DMS153 treated with DMSO at 0.1 percent for 48 hours (cell line): Measurements from ENCODE around the gene CXXC5.

Experiments used
- DNase-seq: peaks from one replicate; lab custom pipeline; 2025; ENCODE audit not compliant: unreplicated experiment; lab: John Stamatoyannopoulos, UW

Gene CXXC5

DNA sequence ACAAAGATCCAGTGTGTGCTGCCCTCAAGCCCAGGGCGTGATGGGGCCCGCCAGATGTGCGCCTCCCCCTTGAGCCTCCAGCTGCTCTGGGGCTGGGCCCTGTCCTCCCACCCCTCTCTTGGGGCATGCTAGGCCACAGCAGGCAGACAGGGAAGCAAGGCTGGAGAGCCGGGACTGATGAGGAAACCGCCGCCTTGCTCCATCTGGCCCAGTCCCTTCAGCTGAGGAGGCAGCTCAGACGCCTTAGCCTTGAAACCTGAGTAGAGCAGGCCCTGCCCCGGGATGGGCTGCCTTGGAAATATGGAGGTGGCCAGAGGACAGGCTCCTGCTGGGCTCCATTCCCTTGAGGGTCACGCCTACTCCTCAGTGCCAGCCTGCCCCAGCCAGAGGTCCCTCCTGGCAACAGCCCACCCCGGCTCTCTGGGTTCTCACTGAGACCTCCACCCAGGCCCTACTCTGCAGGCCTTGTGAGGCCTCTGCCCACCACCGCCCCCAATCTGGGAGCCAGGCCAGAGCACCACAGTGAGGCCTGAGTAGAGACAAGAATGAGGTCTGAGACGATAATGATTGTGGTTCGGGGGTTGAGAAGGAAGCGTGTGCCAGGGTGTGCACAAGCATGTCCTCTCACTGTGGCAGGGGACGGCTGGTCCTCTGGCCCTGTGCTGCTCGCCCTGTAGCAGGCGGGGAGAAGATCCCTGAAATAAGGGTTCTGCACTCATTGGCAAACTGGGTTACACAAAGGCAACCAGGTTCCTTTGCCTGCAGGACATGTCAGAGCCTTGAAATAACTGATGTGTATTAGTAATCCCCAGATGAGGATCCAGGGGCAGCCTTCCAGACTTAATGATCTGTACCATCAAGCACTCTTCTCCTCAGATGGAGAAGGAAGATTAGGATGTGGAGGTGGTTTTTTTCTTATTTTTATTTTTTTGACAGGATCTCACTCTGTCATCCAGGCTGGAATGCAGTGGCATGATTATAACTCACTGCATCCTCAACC is 30.9 kb downstream of the CXXC5 start:
- no peak for DNase-seq

DNA sequence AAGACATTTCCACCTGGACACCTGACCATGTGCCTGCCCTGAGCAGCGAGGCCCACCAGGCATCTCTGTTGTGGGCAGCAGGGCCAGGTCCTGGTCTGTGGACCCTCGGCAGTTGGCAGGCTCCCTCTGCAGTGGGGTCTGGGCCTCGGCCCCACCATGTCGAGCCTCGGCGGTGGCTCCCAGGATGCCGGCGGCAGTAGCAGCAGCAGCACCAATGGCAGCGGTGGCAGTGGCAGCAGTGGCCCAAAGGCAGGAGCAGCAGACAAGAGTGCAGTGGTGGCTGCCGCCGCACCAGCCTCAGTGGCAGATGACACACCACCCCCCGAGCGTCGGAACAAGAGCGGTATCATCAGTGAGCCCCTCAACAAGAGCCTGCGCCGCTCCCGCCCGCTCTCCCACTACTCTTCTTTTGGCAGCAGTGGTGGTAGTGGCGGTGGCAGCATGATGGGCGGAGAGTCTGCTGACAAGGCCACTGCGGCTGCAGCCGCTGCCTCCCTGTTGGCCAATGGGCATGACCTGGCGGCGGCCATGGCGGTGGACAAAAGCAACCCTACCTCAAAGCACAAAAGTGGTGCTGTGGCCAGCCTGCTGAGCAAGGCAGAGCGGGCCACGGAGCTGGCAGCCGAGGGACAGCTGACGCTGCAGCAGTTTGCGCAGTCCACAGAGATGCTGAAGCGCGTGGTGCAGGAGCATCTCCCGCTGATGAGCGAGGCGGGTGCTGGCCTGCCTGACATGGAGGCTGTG is 32.4 kb downstream of the CXXC5 start:
- DNase-seq: no peak

DNA sequence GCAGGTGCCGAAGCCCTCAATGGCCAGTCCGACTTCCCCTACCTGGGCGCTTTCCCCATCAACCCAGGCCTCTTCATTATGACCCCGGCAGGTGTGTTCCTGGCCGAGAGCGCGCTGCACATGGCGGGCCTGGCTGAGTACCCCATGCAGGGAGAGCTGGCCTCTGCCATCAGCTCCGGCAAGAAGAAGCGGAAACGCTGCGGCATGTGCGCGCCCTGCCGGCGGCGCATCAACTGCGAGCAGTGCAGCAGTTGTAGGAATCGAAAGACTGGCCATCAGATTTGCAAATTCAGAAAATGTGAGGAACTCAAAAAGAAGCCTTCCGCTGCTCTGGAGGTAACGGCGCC is 32.9 kb downstream of the CXXC5 start:
- no peak for DNase-seq

DNA sequence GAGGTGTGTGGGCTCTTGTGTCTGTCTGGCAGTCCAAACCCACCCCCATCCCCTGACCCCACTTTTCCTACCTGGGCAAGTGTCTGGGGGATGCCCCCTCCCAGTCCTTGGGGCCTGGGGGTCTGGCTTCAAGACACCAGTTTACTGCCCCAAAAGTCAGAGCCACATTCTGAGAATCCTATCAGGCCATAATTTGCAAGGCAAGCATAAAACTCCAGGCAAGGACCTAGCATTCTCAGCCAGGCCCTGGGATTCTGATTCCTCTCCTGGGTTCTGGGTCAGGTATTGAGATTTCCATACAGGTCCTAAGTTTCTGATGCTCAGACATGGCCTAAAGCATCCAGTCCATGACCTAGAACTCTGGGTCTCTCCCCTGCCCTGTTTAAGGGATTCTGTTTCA is 33.3 kb downstream of the CXXC5 start:
- DNase-seq: no peak

DNA sequence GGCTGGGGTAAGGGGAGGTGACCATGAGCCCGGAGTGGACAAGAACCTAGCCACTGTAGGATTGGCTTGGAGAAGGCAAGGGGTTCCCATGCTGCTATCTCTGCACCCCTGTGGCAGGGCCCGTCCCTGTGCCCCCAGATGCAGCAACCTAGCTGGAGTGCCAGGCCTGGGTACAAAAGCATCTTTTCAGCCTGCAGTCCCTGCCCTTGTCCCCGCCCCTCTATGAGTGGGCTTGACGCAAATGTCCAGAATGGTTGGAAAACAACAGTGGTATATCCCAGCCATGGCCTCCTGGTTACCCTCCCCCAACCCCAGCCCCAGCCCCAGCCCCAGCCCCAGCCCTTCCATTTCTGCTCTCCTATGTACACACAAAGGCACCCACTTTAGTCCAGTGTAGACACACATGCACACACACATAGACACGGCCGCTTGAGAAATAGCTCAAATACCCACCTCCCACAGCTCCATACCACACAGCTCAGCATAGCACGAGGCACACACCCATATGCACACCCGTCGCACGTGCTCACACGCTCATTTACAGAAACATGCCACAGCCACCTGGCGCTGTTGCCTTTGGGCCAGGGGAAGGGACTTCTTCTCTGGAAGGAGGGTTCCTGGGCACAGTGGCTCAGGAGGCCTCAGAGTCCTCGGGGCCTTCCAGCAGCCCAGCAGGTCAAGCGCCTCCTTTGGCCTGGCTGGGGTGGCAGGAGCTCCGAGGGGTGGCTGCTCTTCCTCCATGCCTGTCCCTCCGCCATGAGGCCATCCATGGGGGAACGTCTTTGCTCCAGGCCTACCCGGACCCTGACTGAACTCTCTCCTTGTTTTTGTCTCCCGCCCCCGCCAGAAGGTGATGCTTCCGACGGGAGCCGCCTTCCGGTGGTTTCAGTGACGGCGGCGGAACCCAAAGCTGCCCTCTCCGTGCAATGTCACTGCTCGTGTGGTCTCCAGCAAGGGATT is 34.1 kb downstream of the CXXC5 start:
- no peak for DNase-seq

DNA sequence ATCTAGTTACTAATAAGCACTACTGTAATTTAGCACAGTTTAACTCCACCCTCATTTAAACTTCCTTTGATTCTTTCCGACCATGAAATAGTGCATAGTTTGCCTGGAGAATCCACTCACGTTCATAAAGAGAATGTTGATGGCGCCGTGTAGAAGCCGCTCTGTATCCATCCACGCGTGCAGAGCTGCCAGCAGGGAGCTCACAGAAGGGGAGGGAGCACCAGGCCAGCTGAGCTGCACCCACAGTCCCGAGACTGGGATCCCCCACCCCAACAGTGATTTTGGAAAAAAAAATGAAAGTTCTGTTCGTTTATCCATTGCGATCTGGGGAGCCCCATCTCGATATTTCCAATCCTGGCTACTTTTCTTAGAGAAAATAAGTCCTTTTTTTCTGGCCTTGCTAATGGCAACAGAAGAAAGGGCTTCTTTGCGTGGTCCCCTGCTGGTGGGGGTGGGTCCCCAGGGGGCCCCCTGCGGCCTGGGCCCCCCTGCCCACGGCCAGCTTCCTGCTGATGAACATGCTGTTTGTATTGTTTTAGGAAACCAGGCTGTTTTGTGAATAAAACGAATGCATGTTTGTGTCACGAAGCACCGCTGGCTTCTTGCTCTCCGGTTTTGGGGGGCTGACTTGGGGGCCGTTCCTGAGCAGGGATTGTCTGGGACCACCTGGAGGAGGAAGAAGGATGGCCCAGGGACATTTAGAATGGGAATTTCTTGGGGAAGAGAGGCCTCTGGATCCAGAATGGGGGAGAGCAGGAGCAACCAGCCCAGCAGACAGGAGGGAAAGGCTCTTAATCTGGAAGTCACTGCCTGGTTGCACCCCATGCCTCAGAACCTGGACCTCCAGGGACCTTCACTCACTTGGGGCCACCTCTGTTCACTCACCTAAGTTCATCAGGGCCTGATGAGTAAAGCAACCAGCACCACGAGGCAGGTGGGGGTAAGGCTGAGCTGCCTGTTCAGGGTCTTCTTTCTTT is 35.4 kb downstream of the CXXC5 start:
- no peak for DNase-seq

DNA sequence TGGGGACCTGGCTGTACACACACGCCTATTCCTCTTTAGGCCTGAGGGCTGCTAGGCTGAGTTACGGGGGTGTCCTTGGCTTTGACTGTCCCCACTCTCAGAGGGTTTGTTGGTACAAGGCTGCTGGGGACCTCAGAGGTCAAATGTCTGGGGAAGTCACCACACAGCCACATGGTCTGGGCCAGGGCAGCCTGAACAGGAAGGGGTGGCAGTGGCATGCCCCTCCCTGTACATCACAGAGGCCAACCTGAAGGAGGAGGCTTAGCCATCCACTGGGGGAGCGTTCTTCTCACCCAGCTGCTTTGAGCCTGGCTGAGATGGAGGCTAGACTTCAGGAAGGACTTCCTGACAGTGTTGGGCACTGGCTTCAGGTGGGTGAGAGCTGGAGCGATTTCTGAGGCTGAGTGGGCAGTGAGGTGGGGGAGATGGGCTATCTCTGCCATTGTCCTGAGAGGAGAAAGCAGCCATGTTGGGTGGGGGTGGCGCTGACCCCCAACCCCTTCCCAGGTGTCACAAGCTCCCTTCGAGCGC is 36.3 kb downstream of the CXXC5 start:
- DNase-seq: no peak

DNA sequence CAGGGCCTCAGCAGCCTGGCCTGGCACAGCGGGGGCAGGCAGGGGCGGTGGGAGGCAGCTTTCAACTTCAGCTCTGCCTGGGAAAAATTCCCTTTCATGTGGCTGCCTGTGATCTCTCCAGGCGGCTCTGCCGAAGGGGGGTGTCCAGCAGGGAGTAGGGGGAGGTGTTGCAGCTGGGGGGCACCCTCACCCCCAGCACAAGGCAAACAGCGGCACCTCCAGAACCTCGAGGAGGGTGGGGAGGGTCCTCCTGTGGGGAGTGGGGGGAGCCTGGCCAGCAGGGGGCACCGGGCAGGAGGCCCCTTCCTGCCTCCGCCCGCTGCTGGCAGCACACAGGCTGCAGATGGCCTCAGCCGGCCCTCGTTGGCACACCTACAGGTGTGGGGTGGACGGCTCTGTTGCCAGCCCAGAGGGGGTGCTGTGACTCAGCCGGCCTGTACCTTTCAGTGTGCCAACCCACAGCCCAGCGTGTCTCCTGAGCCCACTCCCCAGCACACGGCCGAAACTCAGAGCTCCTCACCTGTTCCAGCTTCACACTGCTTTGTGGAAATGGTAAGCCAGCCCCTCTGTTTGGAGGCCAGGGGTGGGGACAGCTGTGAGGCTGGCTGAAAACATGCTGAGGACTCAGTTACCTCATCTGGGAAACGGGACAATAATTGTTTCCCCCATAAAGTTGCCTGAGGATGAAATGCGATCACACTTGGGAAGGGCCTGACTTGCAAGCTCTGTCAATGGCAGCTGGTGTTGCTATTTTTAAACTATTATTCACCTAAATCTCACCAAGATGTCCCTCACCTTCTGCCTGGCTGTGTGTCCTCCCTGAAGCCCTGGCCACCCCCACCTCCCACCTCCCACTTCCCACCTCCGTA is 37.0 kb downstream of the CXXC5 start:
- DNase-seq: no peak

DNA sequence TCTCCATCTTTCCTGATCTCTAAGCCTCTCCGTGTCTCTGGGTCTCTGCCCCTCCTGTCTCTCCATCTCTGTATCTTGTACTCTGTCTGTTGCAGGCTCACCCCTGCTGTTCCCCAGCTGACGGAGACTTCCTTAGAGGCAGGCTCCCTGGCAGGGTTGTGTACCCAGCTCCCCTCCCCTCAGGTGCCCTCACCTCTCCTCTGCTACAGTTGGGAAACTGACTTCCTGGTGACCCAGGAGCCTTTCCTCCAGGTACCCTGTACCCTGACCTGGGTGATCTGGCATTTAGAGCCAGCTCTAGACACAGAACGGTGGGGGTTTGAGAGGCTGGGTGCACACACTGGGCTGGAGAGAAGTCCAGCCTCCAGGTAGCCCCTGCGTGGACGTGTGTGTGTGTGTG is 37.7 kb downstream of the CXXC5 start:
- DNase-seq: no peak

DNA sequence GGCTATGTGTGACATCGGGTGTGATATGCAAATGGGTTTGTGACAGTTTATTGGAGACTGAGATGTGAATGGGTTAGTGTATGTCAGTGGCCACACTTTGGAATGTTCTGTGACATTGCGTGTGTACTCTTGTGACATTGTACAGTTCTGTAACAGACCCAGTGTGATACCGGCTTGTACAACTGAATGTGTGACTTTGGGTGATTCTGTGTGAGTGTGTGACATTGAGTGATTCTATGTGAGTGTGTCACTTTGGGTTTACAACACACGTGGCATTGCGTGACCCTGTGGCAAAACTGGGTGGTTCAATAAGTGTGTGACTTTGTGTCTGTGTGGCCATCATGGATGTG is 38.2 kb downstream of the CXXC5 start:
- DNase-seq: no peak

DNA sequence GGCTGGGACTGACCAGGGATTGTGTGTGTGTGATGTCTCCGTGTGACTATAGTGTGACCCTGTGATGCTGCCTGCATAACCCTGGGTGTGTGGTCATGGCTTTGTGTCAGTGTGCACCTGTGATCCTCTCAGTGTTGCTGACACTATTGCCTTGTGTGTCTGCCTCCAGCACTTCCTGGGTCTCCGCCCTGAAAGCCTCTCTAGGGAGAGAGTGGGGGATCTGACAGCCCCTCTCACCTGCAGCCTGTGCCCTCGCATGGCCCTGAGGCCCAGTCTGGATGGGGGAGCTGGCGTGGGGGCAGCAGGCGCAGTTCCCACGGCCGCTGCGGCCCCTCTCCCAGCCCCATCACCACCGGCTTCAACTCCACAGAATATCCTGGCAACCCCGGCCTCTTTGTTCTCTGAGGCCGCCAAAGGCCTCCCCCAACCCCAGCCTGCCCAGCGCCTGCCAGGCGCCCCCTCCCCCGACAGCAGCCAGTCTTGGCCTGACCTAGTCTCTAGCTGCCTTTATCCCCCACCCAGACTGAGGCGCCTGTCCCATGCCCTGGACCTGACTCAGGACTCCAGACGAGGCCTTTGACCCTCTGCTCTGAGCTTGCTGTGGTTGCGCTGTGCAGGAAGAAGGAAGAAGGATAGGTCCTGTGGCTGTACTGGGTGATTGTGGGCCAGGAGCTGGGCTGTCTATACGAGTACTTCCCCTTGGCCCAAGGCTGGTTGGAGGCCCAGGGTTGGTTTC is 38.7 kb downstream of the CXXC5 start:
- no peak for DNase-seq

DNA sequence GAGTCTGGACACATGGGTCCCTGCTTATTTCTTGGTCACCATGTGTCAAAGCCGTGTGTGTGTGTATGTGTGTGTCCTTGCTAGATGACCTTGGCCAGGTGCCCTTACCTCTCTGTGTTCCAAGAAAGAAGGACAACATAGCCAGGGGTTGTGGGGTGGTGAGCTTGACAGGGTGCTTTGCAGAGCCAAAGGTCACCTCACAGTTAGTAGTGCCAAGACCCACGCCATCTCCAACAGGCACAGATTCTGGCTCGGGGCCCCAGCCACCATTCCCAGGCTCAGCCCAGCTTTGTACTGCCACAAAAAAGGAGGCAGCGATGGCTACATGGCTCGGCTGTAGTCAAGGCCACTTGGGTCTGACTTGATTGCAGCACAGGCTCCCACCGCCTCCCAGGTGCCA is 39.5 kb downstream of the CXXC5 start:
- DNase-seq: no peak

DNA sequence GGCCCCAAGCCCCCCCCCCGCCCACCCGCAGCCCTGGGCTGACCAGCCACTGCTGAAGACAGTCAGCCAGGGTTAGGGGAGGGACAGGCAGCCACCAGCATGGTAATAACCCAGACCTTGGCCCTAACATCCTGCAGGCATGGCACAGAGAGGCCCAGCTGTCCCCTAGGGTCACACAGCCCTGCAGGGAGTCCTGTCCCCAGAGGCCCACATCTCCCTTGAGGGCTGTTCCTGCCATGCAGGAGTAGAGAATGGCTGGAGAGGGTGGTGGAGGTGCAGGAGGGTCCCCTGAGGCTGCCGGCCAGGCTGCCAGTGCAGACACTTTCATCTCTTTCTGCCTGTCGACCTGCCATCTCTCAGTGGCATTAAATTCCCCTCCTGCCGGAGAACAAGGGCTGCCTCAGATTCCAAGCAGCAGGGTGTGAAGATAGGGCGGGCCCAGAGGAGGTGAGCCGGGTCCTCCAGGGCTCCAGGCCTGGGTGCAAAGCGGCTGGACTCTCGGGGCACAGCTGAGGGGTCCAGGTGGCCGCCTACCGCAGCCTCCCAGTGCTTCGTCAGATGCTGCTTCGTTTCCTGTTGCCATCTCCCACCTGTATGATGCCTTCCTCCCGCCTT is 40.0 kb downstream of the CXXC5 start:
- no peak for DNase-seq

DNA sequence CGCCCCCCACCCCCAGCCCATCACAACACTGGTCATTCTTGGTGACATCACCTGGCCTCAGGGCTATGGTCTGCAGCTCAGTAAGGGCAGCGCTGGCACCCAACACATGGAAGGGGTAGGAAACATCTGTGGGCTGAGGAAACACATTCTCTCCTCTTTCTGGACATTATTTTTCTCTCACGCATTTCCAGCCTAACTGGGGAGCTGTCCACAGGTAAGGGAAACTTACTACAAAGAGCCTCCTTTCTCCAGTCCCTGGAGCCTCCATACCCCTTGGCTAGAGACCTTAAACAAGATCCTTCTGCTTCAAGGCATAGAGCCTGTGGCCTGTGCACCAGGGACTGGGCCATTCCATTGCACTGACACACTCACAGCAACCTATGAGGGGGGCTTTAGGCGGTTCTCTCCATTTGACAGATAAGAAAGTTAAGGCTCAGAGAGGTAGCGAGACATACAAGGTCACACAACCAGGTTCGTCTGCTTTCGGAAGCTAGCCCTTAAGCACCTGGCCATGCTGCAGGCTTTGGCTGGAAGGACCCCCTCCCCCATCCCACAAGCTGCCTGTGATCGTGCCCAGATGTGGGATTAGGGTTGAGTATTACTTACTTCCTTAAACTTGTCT is 40.7 kb downstream of the CXXC5 start:
- no peak for DNase-seq

DNA sequence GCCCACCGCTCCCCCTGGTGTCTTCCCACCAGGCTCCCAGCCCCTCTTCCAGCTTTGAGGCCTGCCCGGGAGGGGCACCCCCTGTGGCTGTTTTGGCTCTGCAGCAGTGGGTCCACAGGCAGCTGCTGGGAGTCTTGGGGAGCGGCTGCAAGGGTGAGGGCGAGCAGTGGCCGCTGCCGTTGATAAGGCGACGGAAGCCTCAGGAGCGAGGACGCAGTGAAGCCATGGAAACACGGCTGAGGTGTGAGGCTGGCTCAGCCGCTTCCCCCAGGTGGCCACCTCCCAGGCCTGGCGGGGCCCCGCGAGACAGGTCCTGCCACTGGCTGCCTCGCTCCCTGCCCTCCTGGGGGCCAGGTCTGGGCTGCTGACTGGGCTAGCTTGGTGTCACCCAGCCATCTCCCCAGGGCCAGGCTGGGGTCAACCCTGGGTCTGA is 41.5 kb downstream of the CXXC5 start:
- DNase-seq: no peak

DNA sequence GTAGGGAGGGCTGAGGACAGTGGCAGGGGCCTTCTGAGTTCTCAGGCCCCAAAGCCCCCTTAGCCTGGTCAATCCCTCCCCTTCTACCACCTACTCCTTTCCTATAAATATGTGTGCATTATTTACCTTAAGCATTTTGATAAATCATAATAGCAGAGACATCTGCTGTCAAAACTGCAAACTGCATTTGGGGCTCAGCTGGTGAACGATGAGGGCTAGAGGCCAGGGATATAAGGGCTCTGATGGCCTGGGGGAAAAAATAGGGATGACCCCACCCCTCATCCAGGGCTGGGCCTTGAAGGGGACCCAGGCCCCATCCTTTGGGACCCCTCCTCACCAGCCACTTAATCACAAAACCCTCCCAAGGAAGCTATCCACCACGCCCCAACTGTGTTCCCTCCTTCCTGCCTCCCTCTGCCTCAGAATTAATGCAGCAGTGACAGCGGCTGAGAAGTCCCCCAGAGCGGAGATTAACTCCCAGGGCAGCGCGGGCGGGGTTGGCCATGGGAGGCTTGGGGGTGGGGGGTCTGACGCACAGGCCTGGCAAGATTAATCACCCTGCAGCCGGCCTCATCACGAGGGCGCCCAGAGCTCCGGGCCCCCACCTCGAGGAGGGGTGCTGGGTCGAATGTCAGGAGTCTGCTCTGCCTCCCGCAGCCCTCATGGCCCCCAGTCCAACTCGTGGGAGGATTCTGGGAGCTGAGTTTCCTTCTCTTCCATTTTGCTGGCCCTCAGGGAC is 42.1 kb downstream of the CXXC5 start:
- no peak for DNase-seq
